Bronchus fibroblast of lung (primary cell): Measurements from ENCODE around the gene ZSCAN9. TPM values are rescaled to one million over a fixed set of nuclear protein-coding genes. Genes with fewer than 3 reads are reported as not detected.

Experiments
- total RNA-seq: library from RNA; depleted of rRNA; stranded (reverse); fragments of >200 nt; gene quantifications from 2 replicates; pipeline ENCODE4 v1.2.3, GENCODE V29; 2015

The ZSCAN9 gene
- 8.1 and 10.4 TPM in 2 replicates for total RNA-seq

DNA sequence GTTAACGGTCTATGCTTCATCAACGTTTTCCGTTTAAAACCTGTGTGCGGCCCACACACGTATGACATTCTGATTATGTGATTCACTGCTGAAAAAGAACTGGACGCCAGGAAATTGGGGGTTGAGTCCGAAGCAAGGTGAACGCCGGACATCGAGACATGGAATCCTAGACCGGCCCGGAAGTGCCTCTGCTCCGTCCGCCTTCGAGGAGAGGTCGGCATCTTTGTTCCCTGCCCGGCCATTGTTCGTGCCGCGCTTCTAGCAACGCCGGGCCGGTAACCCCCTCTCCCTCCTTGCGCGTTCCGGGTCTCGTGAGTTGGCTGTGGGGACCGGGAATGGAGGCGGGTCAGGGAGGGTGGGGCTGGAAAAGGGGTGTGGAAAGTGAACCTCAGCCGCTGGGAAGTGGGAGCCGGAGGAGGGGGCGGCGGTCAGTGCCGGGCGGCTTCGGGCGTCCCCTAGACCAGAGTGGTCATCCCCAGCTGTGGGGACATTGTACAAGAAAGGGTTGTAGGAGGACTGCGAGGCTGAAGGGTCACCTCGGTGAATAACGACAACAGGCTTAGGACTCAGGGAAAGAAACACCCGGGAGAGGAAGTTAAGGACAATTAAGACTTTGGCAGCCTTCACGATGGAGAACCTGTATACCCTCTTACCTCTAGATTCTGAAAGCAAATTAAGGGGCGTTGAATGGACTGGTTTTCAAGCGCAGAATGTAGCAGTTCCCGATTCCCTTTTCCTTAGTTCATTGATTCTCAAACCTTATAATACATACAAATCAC is at the start of gene ZSCAN9:
Gene ZSCAN9, plus strand, starts transcription at position 220 of the 779 bp plus-strand sequence. CDS start 1,810 bp downstream, outside the sequence.

DNA sequence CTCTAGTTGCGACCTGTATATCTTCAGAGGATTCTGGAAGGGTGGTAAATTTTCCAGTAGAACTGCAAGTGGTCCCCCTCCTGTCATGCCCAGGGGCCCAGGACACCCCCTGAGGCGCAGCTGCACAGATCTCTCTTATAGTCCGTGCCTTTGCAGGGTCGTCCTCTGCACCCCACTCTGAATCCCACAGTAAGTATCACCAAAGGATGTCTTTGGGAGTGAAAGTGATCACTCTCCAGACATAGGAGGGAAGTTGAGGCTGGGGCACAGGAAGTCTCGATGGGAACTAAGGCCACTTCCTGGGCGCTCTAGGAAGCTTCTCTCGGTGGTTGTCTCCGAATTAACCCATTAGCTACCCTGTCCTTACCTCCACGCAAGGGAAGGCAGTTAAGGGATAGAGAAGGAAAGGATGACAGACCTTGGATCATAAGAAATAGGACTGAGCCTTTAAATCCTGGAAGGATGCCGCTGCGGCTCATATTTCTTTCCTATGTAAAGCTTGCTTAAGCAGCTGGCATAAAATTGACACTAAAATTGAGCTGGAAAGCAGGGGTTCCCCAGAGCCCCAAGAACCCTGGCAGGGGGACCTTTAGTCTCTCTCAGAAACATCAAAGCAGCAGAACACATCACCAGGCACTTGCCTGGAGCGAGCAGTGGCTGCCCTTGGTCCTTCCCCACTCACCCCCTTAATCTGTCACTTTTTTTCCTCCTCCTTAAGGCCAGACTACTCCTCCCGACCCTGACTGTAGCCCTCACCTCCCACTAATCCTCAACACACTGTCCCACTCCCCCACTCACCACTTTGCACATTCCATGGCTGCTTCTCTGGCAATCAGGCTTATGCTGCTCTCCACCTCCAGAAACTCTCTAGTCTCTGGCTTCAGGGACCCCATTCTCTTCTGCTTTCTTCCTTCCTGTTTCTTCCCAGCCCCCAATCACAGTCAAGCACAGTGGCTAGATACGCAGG is 27.2 kb downstream of the ZSCAN9 start, which contains the start of gene ZKSCAN4:
Gene ZKSCAN4, minus strand, starts transcription at position 261 of the 967 bp plus-strand sequence. CDS start 289 bp downstream, outside the sequence.

DNA sequence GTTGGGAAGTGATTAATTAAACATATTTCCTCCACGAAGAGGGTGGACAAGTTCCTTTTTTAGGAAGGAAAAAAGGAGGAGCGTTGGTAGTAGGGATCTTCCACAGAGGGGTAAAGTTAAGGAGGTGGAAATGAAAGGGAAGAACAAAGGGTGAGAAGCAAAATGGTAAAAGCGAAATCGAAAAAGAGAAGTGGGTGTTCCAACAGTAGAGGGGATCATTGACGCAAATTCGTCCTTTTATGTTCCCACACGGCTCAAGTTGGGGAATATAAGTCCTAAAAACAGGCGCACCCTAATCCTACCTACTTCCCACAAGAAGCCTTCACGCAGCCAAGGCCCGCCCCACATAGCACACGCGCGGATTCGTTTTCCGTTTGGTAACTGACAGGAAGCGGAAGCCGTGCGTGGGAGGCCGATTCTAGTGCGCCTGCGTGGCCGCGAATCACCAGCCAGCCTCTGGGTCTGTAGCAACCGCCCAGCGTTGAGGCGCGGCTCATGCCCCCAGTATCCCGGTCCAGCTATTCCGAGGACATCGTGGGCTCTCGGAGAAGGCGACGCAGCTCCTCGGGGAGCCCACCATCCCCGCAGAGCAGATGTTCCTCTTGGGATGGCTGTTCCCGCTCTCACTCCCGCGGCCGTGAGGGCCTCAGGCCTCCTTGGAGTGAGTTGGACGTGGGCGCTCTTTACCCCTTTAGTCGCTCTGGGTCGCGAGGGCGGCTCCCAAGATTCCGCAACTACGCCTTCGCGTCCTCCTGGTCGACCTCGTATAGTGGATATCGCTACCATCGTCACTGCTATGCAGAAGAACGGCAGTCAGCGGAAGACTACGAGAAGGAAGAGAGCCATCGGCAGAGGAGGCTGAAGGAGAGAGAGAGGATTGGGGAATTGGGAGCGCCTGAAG is 34.1 kb downstream of the ZSCAN9 start, which contains the start of gene NKAPL:
Gene NKAPL, plus strand, starts transcription at position 421 of the 901 bp plus-strand sequence. Its CDS starts 75 bp downstream, at position 496.

DNA sequence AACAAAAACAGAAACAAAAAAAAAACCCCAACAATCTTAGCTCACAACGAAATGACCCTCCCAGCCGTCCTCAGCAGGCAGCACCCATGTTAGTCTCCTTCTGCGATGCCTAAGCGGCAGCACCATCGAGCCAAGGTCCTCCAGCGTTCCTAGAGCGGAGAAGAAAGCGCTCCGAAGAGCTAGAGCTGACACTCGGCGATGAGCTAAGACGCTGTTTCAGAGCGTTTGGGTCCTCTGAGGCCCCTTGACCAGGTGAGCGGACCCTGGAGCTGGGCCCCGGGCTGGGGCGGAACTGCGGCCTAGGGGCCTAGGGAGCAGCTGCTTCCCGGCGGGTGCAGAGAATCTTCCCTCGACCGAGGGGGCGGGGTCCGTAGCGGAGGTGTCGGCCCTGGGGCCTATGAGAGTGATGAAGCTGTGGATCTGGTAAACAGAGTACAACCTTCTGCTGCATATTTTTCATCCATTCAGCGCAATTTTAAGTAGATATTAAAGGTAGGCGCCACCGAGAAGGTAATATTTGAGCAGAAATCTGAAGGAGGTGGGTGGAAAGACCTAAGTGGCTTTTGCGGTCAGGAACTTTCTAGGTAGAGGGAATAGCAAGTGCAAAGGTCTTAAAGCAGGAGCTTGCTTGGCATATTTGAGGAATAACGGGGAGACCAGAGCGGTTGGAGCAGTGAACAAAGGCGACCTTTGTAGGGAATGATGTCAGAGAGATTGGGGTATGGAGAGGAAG is 42.1 kb downstream of the ZSCAN9 start, which contains the start of gene ZSCAN26:
Gene ZSCAN26, plus strand, starts transcription at position 182 of the 733 bp plus-strand sequence. CDS start 4,777 bp downstream, outside the sequence.

DNA sequence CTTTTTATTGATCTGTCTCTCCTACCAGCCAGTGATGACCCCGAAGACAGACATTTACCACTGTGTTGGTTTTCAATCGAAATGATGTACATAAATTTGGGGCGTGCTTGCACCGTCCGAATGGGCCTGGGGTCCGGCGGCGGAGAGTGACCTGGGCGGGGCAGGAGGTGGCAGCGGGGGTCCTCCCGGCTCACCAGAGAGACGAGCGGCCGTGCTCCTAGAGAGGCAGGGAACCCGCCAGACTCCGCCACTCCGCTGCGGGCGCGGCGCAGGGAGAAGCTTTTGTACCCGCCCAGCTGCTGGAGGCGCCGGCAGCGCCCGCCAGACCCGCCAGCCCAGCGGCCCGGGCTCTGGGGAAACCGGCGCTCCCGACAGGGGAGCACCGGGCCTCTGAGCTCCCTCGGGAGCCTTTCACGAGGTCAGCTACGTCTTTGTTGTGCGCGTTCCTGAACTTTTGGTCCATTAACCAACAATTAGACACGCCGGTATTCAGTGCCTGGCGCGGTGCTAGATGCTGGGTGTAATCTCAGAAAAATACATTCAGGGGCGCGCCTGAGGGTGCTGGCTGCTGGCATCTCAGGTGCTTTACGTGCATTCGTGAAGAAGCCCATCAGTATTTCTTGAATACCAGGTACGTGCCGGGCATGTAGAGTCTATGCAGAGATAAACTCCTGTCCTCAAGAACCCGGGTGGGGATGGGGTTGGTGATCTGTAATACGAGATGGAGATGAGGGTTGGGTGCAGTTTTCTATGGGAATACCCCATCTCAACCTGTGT is 56.4 kb downstream of the ZSCAN9 start, which contains the start of gene PGBD1:
Gene PGBD1, plus strand, starts transcription at position 285 of the 777 bp plus-strand sequence. CDS start 2,242 bp downstream, outside the sequence.

Other genes starting within 250 kb of the ZSCAN9 start
- 0.34 and 0.45 TPM in 2 replicates for gene ZNF165, start 144.7 kb upstream of the ZSCAN9 start, total RNA-seq
- gene ZSCAN16, start 100.7 kb upstream of the ZSCAN9 start, total RNA-seq: 1.7 and 1.8 TPM in 2 replicates
- 5.2 and 5.5 TPM in 2 replicates for gene ZKSCAN8, start 83.4 kb upstream of the ZSCAN9 start, total RNA-seq
- 4.0 and 4.5 TPM in 2 replicates for gene ZKSCAN4, start 27.0 kb downstream of the ZSCAN9 start, total RNA-seq
- gene NKAPL, start 34.0 kb downstream of the ZSCAN9 start, total RNA-seq: 0.89 and 1.3 TPM in 2 replicates
- 11.0 and 11.9 TPM in 2 replicates for gene ZSCAN26, start 41.9 kb downstream of the ZSCAN9 start, total RNA-seq
- gene PGBD1, start 56.3 kb downstream of the ZSCAN9 start, total RNA-seq: 5.9 and 7.1 TPM in 2 replicates
- gene ZSCAN31, start 110.9 kb downstream of the ZSCAN9 start, total RNA-seq: 0.84 and 0.89 TPM in 2 replicates
- gene ZKSCAN3, start 124.7 kb downstream of the ZSCAN9 start, total RNA-seq: 2.7 and 3.3 TPM in 2 replicates
- 3.4 and 5.5 TPM in 2 replicates for gene ZSCAN12, start 174.5 kb downstream of the ZSCAN9 start, total RNA-seq
- gene ZSCAN23, start 218.2 kb downstream of the ZSCAN9 start, total RNA-seq: 1.5 and 2.5 TPM in 2 replicates